GM18526 (cell line): ENCODE data around the gene ENTREP1.

Source experiments
- POLR2A ChIP-seq: IDR thresholded peaks from 3 replicates; pipeline ENCODE4 v1.6.1; 2011; ENCODE audit not compliant: insufficient read length; ENCODE audit errors: extremely low read depth

Gene ENTREP1

GRCh38 chr9:69342769-69343168 lies 17.8 kb downstream of the ENTREP1 start:
- TF ChIP-seq POLR2A: no peak

DNA sequence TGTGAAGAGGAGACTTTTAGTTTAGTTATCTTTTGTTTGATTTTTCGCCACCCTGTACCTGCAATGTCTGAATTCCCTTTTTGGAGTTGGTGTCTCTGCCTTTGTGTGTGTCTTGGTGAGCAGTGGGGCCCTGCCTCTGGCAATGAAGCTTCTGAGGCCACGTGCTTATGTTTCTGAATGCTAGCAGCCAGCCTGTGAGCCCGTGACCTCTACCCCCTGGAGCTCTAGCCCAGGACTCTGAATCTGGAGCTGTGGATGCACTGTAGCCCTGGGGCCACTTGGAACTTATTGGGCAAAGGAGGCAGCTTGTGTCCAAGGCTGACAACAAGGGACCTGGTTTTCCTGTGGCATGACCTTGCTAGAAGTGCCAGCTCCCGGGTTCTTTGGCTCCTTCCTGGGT lies 19.4 kb downstream of the ENTREP1 start:
- no peak for TF ChIP-seq POLR2A

GRCh38 chr9:69346596-69347390 lies 21.8 kb downstream of the ENTREP1 start:
- no peak for TF ChIP-seq POLR2A

DNA sequence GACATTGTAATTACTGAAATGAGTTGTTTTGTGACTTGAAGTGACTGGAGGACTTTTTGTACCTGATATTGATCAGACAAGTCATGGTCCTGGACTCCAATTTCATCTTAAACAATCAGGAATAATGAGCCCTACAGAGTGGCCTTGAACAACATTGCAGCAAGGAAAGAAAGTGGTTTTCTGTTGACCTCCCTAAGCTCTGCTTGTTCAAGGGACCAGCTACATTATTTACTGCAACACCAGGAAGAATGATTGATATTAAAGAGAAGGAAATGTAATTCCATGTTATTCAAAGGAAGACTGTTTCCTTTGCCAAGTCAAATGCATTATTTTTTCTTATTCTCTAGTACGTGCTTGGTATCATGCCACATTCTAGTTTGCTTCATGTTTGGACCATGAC lies 22.6 kb downstream of the ENTREP1 start:
- TF ChIP-seq POLR2A: no peak

DNA sequence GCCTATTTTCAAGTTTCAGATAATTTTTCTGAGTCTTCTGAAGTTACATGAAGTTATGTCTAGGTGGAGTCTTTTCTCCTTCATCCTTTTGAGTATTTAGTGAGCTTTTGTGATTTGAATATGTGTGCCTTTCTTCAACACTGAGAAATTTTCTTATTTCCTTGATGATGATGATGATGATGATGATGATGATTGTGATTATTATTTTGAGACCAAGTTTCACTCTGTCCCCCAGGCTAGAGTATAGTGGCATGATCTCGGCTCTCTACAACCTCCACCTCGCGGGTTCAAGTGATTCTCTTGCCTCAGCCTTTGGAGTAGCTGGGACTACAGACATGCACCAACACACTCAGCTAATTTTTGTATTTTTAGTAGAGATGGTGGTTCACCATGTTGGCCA lies 26.2 kb downstream of the ENTREP1 start:
- TF ChIP-seq POLR2A: no peak

GRCh38 chr9:69355232-69355631 lies 30.2 kb downstream of the ENTREP1 start:
- TF ChIP-seq POLR2A: no peak

GRCh38 chr9:69357030-69357775 lies 32.2 kb downstream of the ENTREP1 start:
- TF ChIP-seq POLR2A: no peak

GRCh38 chr9:69357821-69358220 lies 32.8 kb downstream of the ENTREP1 start:
- TF ChIP-seq POLR2A: no peak

DNA sequence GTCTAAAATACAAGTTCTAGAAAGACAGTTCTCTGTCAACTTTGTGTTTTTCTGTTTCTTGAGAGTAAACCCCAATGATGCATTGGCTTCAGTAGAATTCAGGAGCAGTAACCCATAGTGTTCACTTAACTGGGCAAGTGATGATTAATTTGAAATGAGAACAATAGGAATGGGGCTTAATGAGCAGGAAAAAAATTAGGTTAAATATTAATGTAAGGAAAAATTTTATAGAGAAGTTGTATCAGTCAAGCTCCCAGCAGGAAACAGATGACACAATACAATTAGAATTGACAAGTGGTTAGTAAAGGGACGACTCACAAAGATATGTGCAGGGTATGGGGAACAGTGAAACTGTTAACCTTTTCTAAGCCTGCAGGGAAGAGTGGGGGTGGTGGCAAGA lies 38.2 kb downstream of the ENTREP1 start:
- TF ChIP-seq POLR2A: no peak

- no peak for TF ChIP-seq POLR2A
Observed at GRCh38 chr9:69364510-69365150, 39.6 kb downstream of the ENTREP1 start.

- no peak for TF ChIP-seq POLR2A
Observed at GRCh38 chr9:69370430-69370829, 45.4 kb downstream of the ENTREP1 start.

- TF ChIP-seq POLR2A: no peak
Observed at GRCh38 chr9:69371001-69371400, 46.0 kb downstream of the ENTREP1 start.

DNA sequence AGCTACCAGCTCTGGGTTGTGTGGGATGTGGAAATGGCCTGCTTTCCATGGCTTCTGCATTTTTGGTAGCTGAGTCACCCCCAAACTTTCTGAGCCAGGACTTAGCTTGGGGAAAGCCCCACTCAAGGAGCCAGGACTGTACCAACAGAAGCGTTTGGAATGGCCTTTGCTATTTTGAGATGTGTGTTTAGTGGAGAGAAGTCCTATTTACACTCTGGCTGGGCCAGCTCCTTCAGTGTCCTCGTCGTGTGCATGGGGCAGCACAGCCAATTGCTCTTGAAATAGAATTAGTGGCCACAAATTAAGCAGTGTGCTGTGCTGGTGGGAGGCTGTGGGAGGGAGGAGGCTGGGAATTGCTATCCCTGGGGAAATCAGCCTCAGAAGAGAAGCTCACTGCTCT lies 51.6 kb downstream of the ENTREP1 start:
- TF ChIP-seq POLR2A: no peak

DNA sequence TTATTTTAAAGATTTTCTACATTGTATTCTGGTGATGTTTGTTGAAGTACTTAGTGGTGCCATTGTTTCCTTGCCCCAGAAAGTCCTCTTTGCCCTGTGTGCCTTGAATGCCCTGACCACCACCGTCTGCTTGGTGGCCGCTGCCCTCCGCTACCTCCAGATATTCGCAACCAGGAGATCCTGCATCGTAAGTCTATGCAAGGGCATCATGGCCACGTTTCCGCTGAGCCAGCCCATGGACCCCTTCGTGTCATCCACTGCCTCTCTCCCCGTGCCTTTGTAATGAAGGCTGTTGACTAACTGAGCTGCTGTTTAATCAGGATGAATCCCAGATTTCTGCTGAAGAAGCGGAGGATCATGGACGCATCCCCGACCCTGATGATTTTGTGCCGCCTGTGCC lies 52.3 kb downstream of the ENTREP1 start:
- TF ChIP-seq POLR2A: no peak

DNA sequence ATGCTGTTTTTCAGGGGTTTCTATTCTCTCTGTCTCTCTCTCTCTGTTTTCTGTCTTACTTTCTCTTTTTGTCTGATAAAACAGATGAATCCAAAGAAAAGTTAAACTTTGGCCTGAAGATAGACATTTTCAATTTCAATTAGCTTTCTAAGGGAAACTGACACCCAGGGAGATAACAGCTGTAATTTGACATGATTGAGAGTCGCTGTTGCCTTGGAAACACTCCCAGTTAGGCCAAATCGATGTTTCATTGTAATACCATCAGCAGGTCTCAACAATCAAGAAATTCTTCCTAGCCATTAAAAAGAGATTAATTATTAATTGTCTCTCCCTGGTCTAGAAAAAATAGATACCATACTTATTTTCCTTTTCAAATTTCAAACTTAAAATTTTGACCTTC lies 53.0 kb downstream of the ENTREP1 start:
- no peak for TF ChIP-seq POLR2A

DNA sequence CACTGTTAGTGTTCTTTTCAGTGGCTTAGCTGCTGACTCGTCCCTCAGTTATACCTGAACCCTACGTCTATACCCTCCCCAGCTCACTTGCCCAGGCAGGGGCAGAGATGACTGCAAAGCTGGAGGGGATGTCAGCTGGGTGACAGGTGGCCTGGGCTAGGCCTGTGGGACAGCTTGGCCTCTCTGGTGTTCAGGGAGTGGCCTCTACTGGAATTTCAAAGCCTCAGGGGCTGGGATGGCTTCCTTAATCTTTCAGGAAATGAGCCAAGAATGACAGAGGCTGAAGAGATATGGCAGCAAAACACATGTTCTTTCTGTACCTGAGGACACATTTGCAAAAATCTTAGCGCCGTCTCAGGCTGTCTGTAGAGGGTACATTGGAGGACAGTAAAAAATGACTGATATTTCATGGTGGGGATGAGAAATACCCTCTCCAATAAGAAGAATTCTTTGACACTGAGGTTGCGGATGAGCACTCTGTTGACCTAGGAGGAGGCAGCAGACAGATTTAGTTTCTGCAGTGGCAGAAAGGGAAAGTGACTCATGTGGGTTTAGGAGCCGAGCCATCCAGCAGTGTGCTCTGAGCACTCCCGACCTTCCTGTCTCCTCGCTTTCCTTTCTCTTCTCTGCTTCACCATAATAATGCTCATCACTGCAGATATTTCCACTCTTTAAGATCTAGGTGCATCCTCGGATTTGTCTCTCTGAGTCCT lies 54.4 kb downstream of the ENTREP1 start:
- no peak for TF ChIP-seq POLR2A

DNA sequence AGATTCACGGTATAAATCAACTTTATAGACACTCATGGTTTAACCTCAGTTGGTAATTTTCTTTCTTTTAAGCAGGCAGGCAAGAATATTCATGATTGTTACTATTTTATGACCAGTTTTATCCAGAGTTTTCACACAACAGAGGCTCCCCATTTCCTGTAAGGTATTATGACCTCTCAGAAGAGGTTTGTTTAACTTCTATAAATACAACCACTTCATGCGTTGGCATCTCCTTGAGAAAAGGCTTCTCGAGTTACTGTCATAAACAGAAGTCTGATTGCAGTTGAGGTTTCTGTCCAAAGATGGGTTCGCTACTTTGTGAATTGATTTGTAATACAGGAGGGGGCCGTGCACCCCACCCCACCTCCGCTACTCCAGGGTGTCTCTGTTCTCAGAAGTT lies 55.3 kb downstream of the ENTREP1 start:
- no peak for TF ChIP-seq POLR2A
